VCaP (cell line): ENCODE results near the gene UFM1.

Source experiments
- H3K27ac ChIP-seq: fragments of 450-650 bp; 2 replicates; pipeline ENCODE4 v1.5.1; 2017
- CTCF ChIP-seq: fragments of 450-650 bp; conservative IDR thresholded peaks from 2 replicates; pipeline ENCODE4 v1.5.1; 2017; ENCODE audit warnings: mild to moderate bottlenecking, moderate library complexity

Gene UFM1

GRCh38 chr13:38401276-38401675 is 51.6 kb downstream of the UFM1 start:
- H3K27ac ChIP-seq, result no peak overlapping the region
- TF ChIP-seq CTCF, result no peak

- TF ChIP-seq CTCF, result no peak
These were observed 55.6 kb downstream of the UFM1 start for GRCh38 chr13:38405216-38405615.

GRCh38 chr13:38409771-38410170 is 60.1 kb downstream of the UFM1 start:
- TF ChIP-seq CTCF, result no peak

More at GRCh38 chr13:38405216-38405615, 55.6 kb downstream of the UFM1 start:
- no peak overlapping the region for H3K27ac ChIP-seq

GRCh38 chr13:38412266-38412665 is 62.6 kb downstream of the UFM1 start:
- no peak for TF ChIP-seq CTCF
- no peak overlapping the region for H3K27ac ChIP-seq

More at GRCh38 chr13:38409771-38410170, 60.1 kb downstream of the UFM1 start:
- no peak overlapping the region for H3K27ac ChIP-seq
